Measurements from ENCODE around the gene ATG4D. TPM values are rescaled to one million over a fixed set of nuclear protein-coding genes. Genes with fewer than 3 reads are reported as not detected.
"Not testable (repeated sequence)": the region's sequence is repeated elsewhere in the genome, so short reads cannot be mapped to it uniquely, and the experiment has no call there.

ATG4D gene
- total RNA-seq, 1 donor from 2014 or later: 47.6 TPM

DNA sequence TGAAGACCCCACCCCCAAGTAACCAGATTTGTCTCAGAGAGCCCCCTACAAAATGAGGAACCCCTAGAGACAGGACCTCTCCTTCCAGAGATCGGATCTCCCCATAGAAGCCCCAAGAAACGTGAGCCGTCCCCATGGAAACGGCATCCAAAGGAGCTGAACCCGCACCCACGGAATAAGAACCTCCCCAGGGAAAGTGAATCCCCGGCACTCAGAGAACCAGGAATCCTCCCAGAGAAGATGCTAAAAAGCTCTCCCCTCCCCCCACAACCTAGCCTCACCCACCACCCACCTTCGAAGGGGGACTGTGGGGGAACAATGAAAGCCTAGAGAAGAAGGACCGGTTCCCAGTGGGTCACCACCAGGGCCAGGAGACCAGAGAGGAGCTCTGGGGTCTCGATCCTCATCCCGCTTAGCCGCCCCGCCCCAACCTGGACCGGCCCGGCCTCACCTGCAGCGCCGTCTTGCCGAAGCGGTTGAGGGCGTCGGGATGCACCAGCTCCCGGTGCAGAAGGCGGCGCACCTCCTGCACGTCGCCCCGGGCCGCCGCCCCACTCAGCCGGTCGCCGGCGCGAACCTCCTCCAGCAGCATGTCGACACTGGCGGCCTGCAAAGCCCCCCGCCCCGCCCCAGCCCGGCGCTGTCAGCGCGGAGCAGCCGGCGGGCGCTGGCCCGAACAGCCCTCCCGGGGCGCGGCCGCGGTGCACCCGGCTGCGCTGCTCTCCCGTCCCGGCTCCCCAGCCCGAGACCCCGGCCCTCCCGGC is 24.5 kb downstream of the ATG4D start:
- intact Hi-C loops (cut with DNase I): loop anchor here (5.0 kb wide), 2 partner anchors 84 to 166 kb away; partner anchors contain the start of genes CDC37 and ILF3
- peak; percentile 78 for DNase-seq (ENCODE audit: low spot score)

DNA sequence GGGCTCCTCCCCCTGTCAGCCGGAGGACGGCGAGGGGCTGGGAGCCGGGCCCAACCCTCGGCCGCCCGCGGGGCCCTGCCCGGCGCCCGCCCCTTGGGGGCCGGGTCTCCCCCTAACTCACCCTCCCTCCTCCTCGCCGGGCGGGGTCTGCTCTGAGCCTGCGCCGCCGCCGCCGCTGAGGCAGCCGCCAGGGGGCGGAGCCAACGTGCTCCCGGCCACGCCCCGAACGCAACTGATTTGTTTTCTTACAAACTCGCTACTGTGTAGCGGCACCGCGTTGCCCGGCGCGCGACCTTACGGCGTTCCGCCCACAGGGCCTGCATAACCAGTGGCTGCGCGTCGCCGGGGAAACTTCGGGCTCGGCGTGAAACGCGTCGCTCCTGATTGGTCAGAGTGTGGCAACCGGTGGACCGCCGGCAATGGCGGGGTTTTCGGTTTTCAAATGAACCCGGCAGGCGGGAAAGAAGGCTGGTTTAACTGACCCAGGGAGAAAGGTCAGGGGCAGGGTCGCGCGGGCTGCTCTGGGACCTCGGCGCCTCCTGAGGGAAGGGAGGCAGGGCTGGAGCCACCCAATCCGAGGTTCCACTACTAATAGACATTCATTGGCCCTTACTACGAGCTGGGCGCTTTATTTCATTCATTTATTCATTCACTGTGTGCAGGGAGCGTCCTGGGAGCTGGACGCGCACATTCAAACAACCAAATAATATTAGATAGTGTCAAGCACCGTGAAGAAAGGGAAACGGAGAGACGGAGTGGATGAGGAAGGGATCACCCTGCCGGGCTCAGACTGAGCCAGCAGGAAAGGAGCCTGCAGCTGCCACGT is 25.3 kb downstream of the ATG4D start, which contains the start of gene CDKN2D:
TSS of gene CDKN2D (minus strand) at position 154 of the 826 bp plus-strand sequence. CDS start 326 bp downstream, outside the sequence.
- DNase-seq (ENCODE audit: low spot score): peak; percentile 100
- intact Hi-C loops (cut with DNase I): loop anchor here (5.0 kb wide), 2 partner anchors 83 to 167 kb away; partner anchors contain the start of genes CDC37 and ILF3

DNA sequence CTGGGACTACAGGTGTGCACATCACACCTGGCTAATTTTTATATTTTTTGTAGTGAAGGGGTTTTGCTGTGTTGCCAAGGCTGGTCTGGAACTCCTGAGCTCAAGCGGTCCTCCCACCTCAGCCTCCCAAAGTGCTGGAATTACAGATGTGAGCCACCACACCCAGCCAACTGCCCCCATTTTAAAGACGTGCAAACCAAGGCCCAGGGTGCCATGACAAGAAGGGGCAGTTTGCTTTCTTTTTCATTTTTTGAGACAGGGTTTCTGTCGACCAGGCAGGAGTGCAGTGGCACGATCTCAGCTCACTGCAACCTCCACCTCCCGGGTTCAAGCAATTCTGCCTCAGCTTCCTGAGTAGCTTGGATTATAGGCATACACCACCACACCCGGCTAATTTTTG is 30.1 kb downstream of the ATG4D start:
- not testable (repeated sequence) for DNase-seq (ENCODE audit: low spot score)
- intact Hi-C loops (cut with DNase I): loop anchor here (2.0 kb wide), 1 partner anchor 69 kb away; no protein-coding TSS in a partner anchor

DNA sequence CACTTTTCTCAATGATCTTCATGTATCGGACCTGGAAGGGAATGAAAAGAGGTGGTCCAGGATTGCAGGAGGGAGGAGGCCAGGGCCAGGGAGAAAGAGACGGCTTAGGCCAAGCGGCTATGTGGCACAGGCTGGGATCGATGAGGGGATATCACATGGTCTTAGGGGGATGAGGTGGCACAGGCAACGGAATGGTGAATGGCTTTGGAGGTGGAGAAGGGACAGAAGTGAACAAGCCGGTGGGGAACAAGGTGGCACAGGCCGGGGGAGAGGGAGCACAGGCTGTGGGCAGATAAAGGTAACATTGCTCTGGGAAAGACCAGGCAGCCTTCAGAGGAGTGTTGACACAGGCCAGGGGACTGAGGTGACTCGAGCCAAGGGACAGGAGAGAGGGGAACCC is 30.8 kb downstream of the ATG4D start:
- DNase-seq (ENCODE audit: low spot score): no peak
- intact Hi-C loops (cut with DNase I): no loop called here

DNA sequence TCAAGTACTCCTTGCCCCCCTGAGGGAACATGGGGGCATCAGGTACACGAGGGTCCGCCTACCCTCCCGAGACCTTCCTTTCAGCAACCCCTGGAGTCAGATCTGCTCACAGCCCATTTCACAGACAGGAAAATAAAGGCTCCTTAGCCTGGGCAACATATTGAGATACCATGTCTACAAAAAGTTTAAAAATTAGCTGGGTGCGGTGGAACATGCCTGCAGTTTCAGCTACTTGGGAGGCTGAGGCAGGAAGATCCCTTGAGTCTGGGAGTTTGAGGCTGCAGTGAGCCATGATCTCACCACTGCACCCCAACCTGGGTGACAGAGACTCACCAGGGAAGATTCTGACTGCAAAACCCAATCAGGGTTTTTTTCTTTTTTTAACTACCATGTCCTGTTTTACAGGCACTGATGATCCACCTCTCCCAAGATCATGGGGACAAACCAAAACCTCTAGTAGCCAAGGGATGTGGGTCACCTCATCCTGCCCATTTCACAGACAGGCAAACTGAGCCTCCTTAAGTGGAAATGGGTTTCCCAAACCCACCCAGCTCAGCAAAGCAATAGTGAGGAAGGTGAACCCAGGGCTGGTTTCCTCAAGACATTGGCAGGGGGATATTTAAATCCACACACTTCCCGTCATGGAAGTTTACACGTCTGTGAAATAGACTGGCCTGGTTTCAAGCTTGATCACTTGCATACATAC is 31.5 kb downstream of the ATG4D start:
- DNase-seq (ENCODE audit: low spot score): no peak
- intact Hi-C loops (cut with DNase I): no loop called here

DNA sequence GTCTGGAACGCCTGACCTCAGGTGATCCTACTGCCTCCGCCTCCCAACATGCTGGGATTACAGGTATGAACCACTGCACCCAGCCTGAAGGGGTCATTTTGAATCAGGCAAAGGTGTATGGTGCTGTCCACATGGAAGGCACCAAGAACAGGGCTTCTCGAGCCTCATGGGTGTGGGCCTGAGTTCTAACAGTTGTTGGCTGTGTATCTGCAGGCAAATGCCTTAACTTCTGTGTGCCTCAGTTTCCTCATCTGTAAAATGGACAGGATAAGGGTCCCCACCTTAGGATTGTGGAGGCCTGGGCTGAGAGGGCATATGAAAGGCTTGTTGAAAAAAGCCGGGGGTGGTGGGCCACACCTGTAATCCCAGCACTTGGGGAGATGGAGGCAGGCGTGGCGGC is 34.2 kb downstream of the ATG4D start:
- DNase-seq (ENCODE audit: low spot score): no peak
- intact Hi-C loops (cut with DNase I): no loop called here

DNA sequence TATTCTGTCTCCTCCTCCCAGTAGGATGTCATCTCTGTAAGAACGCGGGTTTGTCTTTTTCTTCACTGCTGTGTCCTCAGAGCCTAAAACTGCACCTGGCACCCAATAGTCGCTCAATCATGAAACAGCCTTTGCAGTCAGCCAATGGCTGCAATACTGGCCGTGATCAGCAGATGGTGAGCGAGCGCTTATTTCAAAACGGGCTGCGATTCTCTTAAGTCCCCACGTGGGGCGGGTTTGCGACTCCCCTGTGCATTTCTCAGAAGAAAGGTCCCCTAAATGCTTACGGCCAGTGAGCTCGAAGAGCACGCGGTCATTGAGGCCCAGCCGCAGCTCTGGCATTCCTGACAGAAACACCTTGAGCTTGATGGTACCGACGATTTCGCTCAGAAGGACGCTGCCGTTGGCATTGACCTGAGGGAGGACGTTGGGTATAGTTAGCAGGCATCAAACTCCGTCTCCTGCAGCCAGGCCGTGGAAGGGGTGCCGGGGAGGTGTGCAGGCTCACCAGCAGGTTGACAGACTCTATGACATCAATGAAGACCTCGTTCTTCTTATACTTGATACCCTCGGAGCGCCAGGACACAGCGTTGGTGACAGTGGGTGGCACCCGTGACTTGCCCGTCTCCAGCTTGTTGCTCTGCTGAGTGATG is 37.4 kb downstream of the ATG4D start:
- DNase-seq (ENCODE audit: low spot score): peak; percentile 92
- intact Hi-C loops (cut with DNase I): loop anchor here (1.0 to 5.0 kb wide), 2 partner anchors 63 to 116 kb away; no protein-coding TSS in a partner anchor

DNA sequence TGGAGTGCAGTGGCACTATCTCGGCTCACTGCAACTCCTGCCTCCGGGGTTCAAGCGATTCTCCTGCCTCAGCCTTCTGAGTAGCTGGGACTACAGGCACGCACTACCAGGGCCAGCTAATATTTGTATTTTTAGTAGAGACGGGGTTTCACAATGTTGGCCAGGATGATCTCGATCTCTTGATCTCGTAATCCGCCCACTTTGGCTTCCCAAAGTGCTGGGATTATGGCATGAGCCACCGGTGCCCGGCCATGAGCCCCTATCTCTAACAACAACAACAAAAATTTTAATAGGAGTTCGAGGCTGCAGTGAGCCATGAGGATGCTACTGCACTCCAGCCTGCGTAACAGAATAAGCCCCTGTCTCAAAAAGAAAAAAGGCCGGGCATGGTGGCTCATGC is 38.4 kb downstream of the ATG4D start:
- intact Hi-C loops (cut with DNase I): loop anchor here (5.0 kb wide), 1 partner anchor 115 kb away; no protein-coding TSS in a partner anchor

DNA sequence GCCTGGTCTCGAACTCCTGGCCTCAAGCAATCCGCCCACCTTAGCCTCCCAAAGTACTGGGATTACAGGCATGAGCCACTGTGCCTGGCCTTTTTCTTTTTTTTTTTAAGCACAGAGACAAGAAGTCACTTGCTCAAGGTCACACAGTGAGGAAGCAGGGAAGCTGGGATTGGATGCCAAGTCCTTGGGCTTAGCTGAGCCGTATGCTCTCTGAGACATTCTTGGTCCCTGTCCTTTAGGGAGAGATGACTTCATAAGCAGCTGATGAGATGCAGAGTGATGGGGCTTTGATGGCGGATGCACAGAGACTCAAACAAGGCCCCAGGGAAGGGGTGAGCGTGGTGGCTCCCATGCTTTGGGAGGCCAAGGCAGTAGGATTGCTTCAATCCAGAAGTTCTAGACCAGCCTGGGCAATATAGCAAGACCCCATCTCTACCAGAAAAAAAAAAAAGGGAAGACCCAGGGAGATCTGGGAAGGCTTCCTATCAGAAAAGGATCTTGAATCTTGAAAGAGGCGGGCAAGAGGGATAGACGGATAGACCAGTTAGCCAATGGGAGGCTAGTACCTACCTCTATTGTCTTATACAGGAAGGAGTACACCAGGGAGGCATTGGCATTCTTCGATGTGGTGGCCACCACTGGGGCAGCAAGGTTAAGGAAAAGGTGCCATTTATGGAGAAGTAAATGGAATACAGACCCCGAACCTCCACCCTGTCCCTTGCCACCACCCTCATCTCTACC is 39.5 kb downstream of the ATG4D start:
- intact Hi-C loops (cut with DNase I): loop anchor here (5.0 kb wide), 1 partner anchor 114 kb away; no protein-coding TSS in a partner anchor
- no peak for DNase-seq (ENCODE audit: low spot score)

More for the DNA sequence above, 38.4 kb downstream of the ATG4D start:
- no peak for DNase-seq (ENCODE audit: low spot score)

DNA sequence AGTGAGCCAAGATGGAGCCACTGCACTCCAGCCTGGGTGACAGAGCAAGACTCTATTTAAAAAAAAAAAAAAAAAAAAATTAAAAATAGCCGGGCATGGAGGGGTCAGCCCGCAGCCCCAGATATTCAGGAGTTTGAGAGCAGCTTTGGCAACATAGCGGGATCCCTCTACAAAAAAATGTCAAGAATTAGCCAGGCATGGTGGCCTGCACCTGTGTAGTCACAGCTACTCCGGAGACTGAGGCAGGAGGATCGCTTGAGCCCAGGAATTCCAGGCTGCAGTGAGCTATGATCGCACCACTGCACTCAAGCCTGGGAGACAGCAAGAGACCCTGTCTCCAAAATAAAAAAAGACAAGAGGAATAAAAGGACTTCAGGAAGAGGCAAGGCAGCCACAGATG is 42.7 kb downstream of the ATG4D start:
- intact Hi-C loops (cut with DNase I): no loop called here
- no peak for DNase-seq (ENCODE audit: low spot score)

DNA sequence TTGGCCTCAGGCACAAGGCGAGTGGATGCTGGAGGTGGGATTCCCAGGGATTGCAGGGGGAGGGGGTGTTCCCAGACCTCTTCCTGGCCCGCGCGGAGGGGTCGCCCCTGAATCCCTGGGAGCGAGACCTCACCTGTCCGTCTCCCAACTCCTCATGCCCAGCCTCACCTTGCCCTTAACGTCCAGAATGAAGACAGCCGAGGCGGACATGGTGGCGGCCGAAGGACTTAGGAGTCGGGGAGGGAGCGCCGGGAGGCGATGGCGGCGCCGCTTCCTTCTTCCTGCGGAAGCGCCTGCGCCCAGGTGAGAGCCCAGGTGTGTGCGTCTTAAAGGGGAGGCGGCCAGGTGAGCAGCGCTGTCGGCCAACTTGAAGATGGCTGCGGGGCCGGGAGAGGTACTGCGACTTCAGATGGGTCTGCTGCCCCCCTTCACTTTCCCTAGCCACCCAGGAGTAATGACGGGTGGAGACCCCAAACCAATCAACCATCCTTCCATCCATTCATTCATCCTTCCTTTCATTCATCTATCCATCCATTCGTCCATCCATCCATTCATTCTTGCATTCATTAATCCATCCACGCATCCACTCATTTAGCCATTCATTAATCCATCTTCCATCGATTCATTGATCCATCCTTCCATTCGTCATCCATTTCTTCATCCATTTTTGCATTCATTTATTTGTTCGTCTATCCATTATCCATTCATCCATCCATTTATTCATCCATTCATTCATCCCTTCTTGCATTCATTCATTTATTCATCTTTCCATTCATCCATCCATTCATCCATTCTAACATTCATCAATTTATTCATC is 43.5 kb downstream of the ATG4D start, which contains the start of gene AP1M2:
TSS of gene AP1M2 (minus strand) at position 291 of the 817 bp plus-strand sequence. CDS start at position 210, 81 bp downstream.
- intact Hi-C loops (cut with DNase I): no loop called here
- DNase-seq (ENCODE audit: low spot score): no peak

DNA sequence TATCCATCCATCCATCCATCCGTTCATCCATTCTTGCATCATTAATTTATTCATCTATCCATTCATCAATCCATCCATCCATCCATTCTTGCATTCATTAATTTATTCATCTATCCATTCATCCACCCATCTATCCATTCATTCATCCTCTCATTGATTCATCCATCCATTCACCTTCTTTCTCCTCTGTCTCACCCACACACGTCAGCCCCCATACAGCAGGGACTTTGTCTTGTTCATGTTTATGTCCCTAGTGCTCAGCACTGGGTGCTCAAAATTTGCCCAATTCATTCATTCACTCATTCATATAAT is 44.1 kb downstream of the ATG4D start:
- intact Hi-C loops (cut with DNase I): no loop called here
- no peak for DNase-seq (ENCODE audit: low spot score)

DNA sequence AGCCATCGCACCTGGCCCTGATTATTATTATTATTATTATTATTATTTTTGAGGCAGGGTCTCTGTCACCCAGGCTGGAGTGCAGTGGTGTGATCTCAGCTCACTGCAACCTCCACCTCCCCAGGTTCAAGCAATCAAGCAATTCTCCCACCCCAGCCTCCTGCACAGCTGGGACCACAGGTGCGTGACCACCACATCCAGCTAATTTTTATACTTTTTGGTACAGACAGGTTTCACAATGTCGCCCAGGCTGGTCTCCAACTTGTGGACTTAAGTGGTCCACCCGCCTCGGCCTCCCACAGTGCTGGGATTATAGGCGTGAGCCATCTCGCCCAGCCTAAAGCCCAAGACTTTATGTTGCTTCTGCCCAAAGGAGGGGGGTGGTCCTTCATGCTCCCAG is 49.4 kb downstream of the ATG4D start:
- intact Hi-C loops (cut with DNase I): no loop called here
- DNase-seq (ENCODE audit: low spot score): no peak

DNA sequence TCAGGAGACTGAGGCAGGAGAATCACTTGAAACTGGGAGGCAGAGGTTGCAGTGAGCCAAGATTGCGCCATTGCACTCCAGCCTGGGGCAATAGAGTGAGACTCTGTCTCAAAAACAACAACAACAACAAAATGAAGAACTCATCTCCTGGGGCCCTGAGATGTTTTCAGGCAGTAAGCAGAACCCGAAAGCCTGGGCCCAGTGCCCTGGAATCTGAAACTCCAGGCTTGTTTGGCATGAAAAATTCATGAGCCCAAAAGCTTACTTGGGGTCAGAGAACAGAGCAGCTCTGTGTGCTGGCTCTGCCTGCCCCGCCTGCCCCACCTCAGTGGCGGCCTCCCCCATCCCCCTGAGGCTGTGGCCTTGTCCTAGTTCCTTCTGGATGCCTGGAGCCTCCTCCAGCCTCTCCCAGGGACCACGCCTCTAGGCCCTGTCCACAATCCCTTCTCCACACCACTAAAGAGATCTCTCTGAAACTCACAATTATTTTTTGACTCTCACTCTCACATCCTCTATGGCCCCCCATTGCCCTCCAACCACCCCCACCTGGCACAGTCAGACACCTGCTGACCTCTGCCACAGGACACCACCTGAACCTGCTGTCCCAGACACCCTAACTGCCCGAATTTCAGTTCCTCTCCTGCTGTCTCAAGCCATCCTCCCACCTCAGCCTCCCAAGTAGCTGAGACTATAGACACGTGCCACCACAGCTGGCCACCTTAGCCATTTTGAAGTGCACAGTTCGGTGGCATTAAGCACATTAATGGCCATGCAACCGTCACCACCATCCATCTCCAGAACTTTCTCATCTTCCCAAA is 50.3 kb downstream of the ATG4D start:
- DNase-seq (ENCODE audit: low spot score): peak; percentile 77
- intact Hi-C loops (cut with DNase I): no loop called here

DNA sequence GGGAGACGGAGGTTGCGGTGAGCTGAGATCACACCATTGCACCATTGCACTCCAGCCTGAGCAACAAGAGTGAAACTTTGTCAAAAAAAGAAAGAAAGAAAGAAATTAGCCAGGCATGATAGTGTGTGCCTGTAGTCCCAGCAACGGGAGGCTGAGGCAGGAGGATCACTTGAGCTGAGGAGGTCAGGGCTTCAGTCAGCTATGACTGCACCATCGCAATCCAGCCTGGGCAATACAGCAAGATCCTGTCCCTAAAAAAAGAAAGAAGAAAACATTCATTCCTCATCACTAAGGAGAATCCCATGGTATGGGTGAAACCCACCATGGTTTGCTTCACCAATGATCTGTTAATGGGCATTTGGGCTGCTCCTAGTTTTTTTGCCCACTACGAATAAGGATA is 56.4 kb downstream of the ATG4D start:
- intact Hi-C loops (cut with DNase I): no loop called here
- DNase-seq (ENCODE audit: low spot score): no peak

DNA sequence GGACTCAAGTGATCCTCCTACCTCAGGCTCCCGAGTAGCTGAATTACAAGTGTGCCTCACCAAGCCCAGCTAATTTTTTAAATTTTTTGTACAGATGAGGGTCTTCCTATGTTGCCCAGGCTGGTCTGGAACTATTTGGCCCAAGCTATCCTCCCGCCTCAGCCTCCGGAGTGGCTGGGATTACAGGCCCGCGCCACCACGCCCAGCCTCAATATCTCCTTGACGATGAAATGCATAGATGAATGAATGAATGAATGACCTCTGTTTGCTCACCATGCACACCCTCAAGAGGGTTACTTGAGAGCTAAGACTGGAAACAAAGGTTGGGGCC is 58.3 kb downstream of the ATG4D start:
- DNase-seq (ENCODE audit: low spot score): no peak
- intact Hi-C loops (cut with DNase I): no loop called here
